Gastrocnemius medialis (tissue), 4 donors: ENCODE measurements around the gene MAL.

Experiments used
- POLR2A ChIP-seq, 2 donors: fragments of 450-650 bp; IDR thresholded peaks; one replicate each; pipeline ENCODE4 v1.6.1; 2017; ENCODE audit warnings: antibody characterized with exemption in 2 of 2, mild to moderate bottlenecking in 2 of 2, moderate library complexity in 2 of 2
- TF ChIP-seq, protein P1 (sequence below), 5 experiments: fragments of 450-650 bp in 3 of 5; fragments of 200-600 bp in 2 of 5; sonication (generic) in 2 of 5; IDR thresholded peaks in 4 of 5; conservative IDR thresholded peaks in 1 of 5; 1 replicate in 4 of 5; 2 replicates in 1 of 5; pipeline ENCODE4 v1.5.1; 2016 to 2019; ENCODE audit warnings: antibody characterized with exemption in 5 of 5, mild to moderate bottlenecking in 3 of 5, moderate library complexity in 3 of 5

GRCh38 chr2:95059656-95060370, 34.3 kb downstream of the MAL start:
- TF ChIP-seq, protein P1, sequence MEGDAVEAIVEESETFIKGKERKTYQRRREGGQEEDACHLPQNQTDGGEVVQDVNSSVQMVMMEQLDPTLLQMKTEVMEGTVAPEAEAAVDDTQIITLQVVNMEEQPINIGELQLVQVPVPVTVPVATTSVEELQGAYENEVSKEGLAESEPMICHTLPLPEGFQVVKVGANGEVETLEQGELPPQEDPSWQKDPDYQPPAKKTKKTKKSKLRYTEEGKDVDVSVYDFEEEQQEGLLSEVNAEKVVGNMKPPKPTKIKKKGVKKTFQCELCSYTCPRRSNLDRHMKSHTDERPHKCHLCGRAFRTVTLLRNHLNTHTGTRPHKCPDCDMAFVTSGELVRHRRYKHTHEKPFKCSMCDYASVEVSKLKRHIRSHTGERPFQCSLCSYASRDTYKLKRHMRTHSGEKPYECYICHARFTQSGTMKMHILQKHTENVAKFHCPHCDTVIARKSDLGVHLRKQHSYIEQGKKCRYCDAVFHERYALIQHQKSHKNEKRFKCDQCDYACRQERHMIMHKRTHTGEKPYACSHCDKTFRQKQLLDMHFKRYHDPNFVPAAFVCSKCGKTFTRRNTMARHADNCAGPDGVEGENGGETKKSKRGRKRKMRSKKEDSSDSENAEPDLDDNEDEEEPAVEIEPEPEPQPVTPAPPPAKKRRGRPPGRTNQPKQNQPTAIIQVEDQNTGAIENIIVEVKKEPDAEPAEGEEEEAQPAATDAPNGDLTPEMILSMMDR (IDR thresholded peaks at IDR 0.05 in 4 of 5, conservative IDR thresholded peaks at IDR 0.05 in 1 of 5): no peak
- TF ChIP-seq POLR2A (IDR thresholded peaks at IDR 0.05): no peak
